Activated T-helper 1 cell treated with anti-CD3 and anti-CD28 coated beads, Interleukin-12 subunit alpha, Interleukin-12 subunit beta, Interleukin-2, Interleukin-4 antibody, amounts not matched to agents 30 ng/mL and 10 ng/mL and 1 ng/mL, durations not matched to agents 14 hours and 24 hours and 36 hours (primary cell): ENCODE measurements around the gene CD3E. TPM values are rescaled to one million over a fixed set of nuclear protein-coding genes. Genes with fewer than 3 reads are reported as not detected.

Experiments used
- DNase-seq: peaks from one replicate; pipeline ENCODE4 v3.0.0; 2021; ENCODE audit warnings: low spot score
- H3K27ac Mint-ChIP-seq: one replicate; pipeline ENCODE4 v1.8.0; 2021; ENCODE audit warnings: mild to moderate bottlenecking, mixed read lengths
- H3K27me3 Mint-ChIP-seq: one replicate; pipeline ENCODE4 v1.8.0; 2022; ENCODE audit warnings: mild to moderate bottlenecking, moderate library complexity, mixed read lengths; ENCODE audit not compliant: insufficient read depth
- H3K36me3 Mint-ChIP-seq: one replicate; pipeline ENCODE4 v1.8.0; 2021; ENCODE audit warnings: low read depth, mixed read lengths
- H3K4me1 Mint-ChIP-seq: one replicate; pipeline ENCODE4 v1.8.0; 2021; ENCODE audit warnings: low read depth, mixed read lengths
- H3K4me3 Mint-ChIP-seq: one replicate; pipeline ENCODE4 v1.8.0; 2021; ENCODE audit warnings: mild to moderate bottlenecking, moderate library complexity, mixed read lengths
- H3K9me3 Mint-ChIP-seq: one replicate; pipeline ENCODE4 v1.8.0; 2021; ENCODE audit warnings: mixed read lengths
- intact Hi-C: fragments of 100-400 bp; cut with micrococcal nuclease; formaldehyde crosslinking; loops from one replicate; pipeline ENCODE4 v1.15.1; 2024
- total RNA-seq: library from RNA; stranded (reverse); gene quantifications from 2 replicates; pipeline ENCODE4 v1.2.3, GENCODE V29; 2022

CD3E gene
- total RNA-seq, 1 donor from 2014 or later = 646 TPM

- intact Hi-C loops = no loop called here
- Mint-ChIP-seq H3K9me3 (no peaks in the 10 kb centered on the region), H3K36me3 (peaks cover 41% of the 10 kb centered on the region), H3K27ac (no peak overlapping the region), H3K27me3 (no peaks in the 10 kb centered on the region), H3K4me1 (peaks cover 69% of the 10 kb centered on the region), H3K4me3 (no peak overlapping the region)
- DNase-seq = no peak
Measured at GRCh38 chr11:118318581-118319336, 14.2 kb downstream of the CD3E start.

GRCh38 chr11:118319337-118319707 is 14.8 kb downstream of the CD3E start:
- Mint-ChIP-seq H3K36me3 (peaks cover 35% of the 10 kb centered on the region), H3K27ac (peak overlapping the region; percentile 37), H3K27me3 (no peaks in the 10 kb centered on the region), H3K4me3 (no peak overlapping the region), H3K9me3 (no peaks in the 10 kb centered on the region), H3K4me1 (peaks cover 64% of the 10 kb centered on the region)
- DNase-seq = no peak
- intact Hi-C loops = no loop called here

- peaks cover 57% of the 10 kb centered on the region for H3K4me1 Mint-ChIP-seq
- H3K9me3 Mint-ChIP-seq = no peaks in the 10 kb centered on the region
- H3K4me3 Mint-ChIP-seq = no peak overlapping the region
- DNase-seq = no peak
- intact Hi-C loops = no loop called here
- no peak overlapping the region for H3K27ac Mint-ChIP-seq
- peaks cover 29% of the 10 kb centered on the region for H3K36me3 Mint-ChIP-seq
- H3K27me3 Mint-ChIP-seq = no peaks in the 10 kb centered on the region
Measured at GRCh38 chr11:118320515-118320914, 16.0 kb downstream of the CD3E start.

- DNase-seq = no peak
- Mint-ChIP-seq H3K4me1 (peaks cover 47% of the 10 kb centered on the region), H3K9me3 (no peaks in the 10 kb centered on the region), H3K36me3 (peaks cover 25% of the 10 kb centered on the region), H3K27me3 (no peaks in the 10 kb centered on the region), H3K4me3 (no peak overlapping the region), H3K27ac (no peak overlapping the region)
- intact Hi-C loops = no loop called here
Measured at GRCh38 chr11:118321386-118322082, 17.0 kb downstream of the CD3E start.

- Mint-ChIP-seq H3K4me3 (no peak overlapping the region), H3K36me3 (peaks cover 20% of the 10 kb centered on the region), H3K9me3 (no peaks in the 10 kb centered on the region), H3K4me1 (peaks cover 37% of the 10 kb centered on the region), H3K27me3 (no peaks in the 10 kb centered on the region), H3K27ac (no peak overlapping the region)
- DNase-seq = no peak
- intact Hi-C loops = no loop called here
Measured at GRCh38 chr11:118322721-118323120, 18.2 kb downstream of the CD3E start.

GRCh38 chr11:118325283-118325682 is 20.8 kb downstream of the CD3E start:
- H3K27me3 Mint-ChIP-seq = peaks cover 3% of the 10 kb centered on the region
- intact Hi-C loops = no loop called here
- peaks cover 14% of the 10 kb centered on the region for H3K36me3 Mint-ChIP-seq
- H3K4me3 Mint-ChIP-seq = no peak overlapping the region
- peaks cover 13% of the 10 kb centered on the region for H3K4me1 Mint-ChIP-seq
- no peaks in the 10 kb centered on the region for H3K9me3 Mint-ChIP-seq
- H3K27ac Mint-ChIP-seq = no peak overlapping the region
- DNase-seq = no peak

GRCh38 chr11:118328745-118329144 is 24.2 kb downstream of the CD3E start:
- intact Hi-C loops = no loop called here
- DNase-seq = no peak
- H3K4me1 Mint-ChIP-seq = no peaks in the 10 kb centered on the region
- peaks cover 9% of the 10 kb centered on the region for H3K36me3 Mint-ChIP-seq
- H3K9me3 Mint-ChIP-seq = no peaks in the 10 kb centered on the region
- no peak overlapping the region for H3K27ac Mint-ChIP-seq
- no peak overlapping the region for H3K4me3 Mint-ChIP-seq
- H3K27me3 Mint-ChIP-seq = peaks cover 3% of the 10 kb centered on the region

- peaks cover 40% of the 10 kb centered on the region for H3K4me1 Mint-ChIP-seq
- no peaks in the 10 kb centered on the region for H3K27me3 Mint-ChIP-seq
- no peaks in the 10 kb centered on the region for H3K9me3 Mint-ChIP-seq
- intact Hi-C loops = no loop called here
- no peak for DNase-seq
- H3K36me3 Mint-ChIP-seq = peaks cover 22% of the 10 kb centered on the region
- peak overlapping the region; percentile 66 for H3K27ac Mint-ChIP-seq
- H3K4me3 Mint-ChIP-seq = peak overlapping the region; percentile 65
Measured at GRCh38 chr11:118334745-118335144, 30.2 kb downstream of the CD3E start.

GRCh38 chr11:118338637-118339061 is 34.1 kb downstream of the CD3E start:
- no peaks in the 10 kb centered on the region for H3K27me3 Mint-ChIP-seq
- H3K4me3 Mint-ChIP-seq = peak overlapping the region; percentile 90
- peaks cover 68% of the 10 kb centered on the region for H3K4me1 Mint-ChIP-seq
- intact Hi-C loops = loop anchor here (1.0 kb wide), 2 partner anchors 86 to 97 kb away; partner anchors contain the start of gene MPZL3
- H3K27ac Mint-ChIP-seq = peak overlapping the region; percentile 99
- no peaks in the 10 kb centered on the region for H3K9me3 Mint-ChIP-seq
- peaks cover 42% of the 10 kb centered on the region for H3K36me3 Mint-ChIP-seq
- peak; percentile 86 for DNase-seq

- H3K27ac Mint-ChIP-seq = peak overlapping the region; percentile 99
- peak overlapping the region; percentile 90 for H3K4me3 Mint-ChIP-seq
- no peaks in the 10 kb centered on the region for H3K9me3 Mint-ChIP-seq
- H3K4me1 Mint-ChIP-seq = peaks cover 70% of the 10 kb centered on the region
- H3K36me3 Mint-ChIP-seq = peaks cover 42% of the 10 kb centered on the region
- no peaks in the 10 kb centered on the region for H3K27me3 Mint-ChIP-seq
- no peak for DNase-seq
- intact Hi-C loops = no loop called here
Measured at GRCh38 chr11:118339281-118339961, 34.9 kb downstream of the CD3E start.

- intact Hi-C loops = loop anchor here (5.0 kb wide), 1 partner anchor 193 kb away; no protein-coding TSS in a partner anchor
- Mint-ChIP-seq H3K27me3 (no peaks in the 10 kb centered on the region), H3K27ac (peak overlapping the region; percentile 99), H3K9me3 (no peaks in the 10 kb centered on the region), H3K4me3 (peak overlapping the region; percentile 90), H3K36me3 (peaks cover 44% of the 10 kb centered on the region), H3K4me1 (peaks cover 68% of the 10 kb centered on the region)
- no peak for DNase-seq
Measured at GRCh38 chr11:118340449-118340848, 35.9 kb downstream of the CD3E start.

GRCh38 chr11:118341261-118341660 is 36.7 kb downstream of the CD3E start:
- peaks cover 48% of the 10 kb centered on the region for H3K36me3 Mint-ChIP-seq
- no peaks in the 10 kb centered on the region for H3K9me3 Mint-ChIP-seq
- H3K27ac Mint-ChIP-seq = peak overlapping the region; percentile 86
- intact Hi-C loops = loop anchor here (5.0 kb wide), 1 partner anchor 194 kb away; no protein-coding TSS in a partner anchor
- no peaks in the 10 kb centered on the region for H3K27me3 Mint-ChIP-seq
- H3K4me3 Mint-ChIP-seq = peak overlapping the region; percentile 90
- H3K4me1 Mint-ChIP-seq = peaks cover 72% of the 10 kb centered on the region
- DNase-seq = no peak
